Measurements from ENCODE around the gene UGT1A1. TPM values are rescaled to one million over a fixed set of nuclear protein-coding genes. Genes with fewer than 3 reads are reported as not detected.

Gene UGT1A1
- total and polyA plus RNA-seq, 2 donors (not counting 3 experiments of a cell fraction or from before 2014, with no cell fraction given), result not detected

DNA sequence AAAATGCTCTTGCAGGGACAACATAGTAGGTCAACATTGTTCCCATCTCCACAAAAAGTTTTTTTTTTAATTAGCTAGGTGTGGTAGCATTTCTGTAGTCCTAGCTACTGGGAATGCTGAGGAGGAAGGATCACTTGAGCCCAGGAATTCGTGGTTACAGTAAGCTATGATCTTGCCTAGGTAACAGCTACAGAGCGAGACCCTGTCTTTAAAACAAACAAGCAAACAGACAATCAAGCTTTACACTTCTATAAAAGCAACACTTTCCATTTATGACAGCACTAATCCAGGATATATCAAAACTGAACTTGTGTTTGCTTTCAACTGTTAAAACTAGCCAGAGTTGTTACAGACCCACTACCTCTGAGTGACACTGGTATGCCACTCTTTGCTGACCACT is 19.2 kb upstream of the UGT1A1 start:
- CTCF ChIA-PET, result no interaction called here

More for the DNA sequence above, 19.2 kb upstream of the UGT1A1 start:
- Histone ChIP-seq H3K79me2 (ENCODE audit: control insufficient read depth, insufficient read depth, low read length) (no peaks in the 10 kb centered on the region), H3K27me3 (ENCODE audit: control insufficient read depth in 2 of 2, insufficient read depth in 2 of 2, low read length in 2 of 2) (peaks cover 0 to 4% of the 10 kb centered on the region in 2 experiments), H3K9ac (replicated peaks; ENCODE audit: extremely low read depth, insufficient read depth, low read length) (no peak overlapping the region), H3K36me3 (ENCODE audit: control insufficient read depth in 2 of 2, extremely low read depth in 1 of 2, insufficient read depth in 2 of 2, low read length in 2 of 2) (no peaks in the 10 kb centered on the region), H3K27ac (ENCODE audit: insufficient read depth, low read depth, low read length) (no peak overlapping the region), H3K9me3 (replicated peaks; ENCODE audit: control insufficient read depth, insufficient read depth, low read length) (no peaks in the 10 kb centered on the region), H3K4me1 (ENCODE audit: control insufficient read depth, extremely low read depth, insufficient read depth, low read length) (no peaks in the 10 kb centered on the region), H3K4me3 (replicated peaks in 1 of 3; ENCODE audit: insufficient read depth in 1 of 3, low read depth in 1 of 3, low read length in 3 of 3) (no peak overlapping the region), H3K9me1 (replicated peaks; ENCODE audit: control insufficient read depth, extremely low read depth, insufficient read depth, low read length) (no peaks in the 10 kb centered on the region), H4K20me1 (replicated peaks; ENCODE audit: control insufficient read depth, extremely low read depth, insufficient read depth, low read length) (no peaks in the 10 kb centered on the region), H2AFZ (ENCODE audit: low read depth, low read length) (no peak overlapping the region), H3K4me2 (ENCODE audit: insufficient read depth, low read length) (no peak overlapping the region)
- POLR2A ChIA-PET, result no interaction called here
- no peak for TF ChIP-seq FOS (IDR thresholded peaks at IDR 0.05; ENCODE audit: borderline replicate concordance, insufficient read depth, low read length)
- TF ChIP-seq, protein P1, sequence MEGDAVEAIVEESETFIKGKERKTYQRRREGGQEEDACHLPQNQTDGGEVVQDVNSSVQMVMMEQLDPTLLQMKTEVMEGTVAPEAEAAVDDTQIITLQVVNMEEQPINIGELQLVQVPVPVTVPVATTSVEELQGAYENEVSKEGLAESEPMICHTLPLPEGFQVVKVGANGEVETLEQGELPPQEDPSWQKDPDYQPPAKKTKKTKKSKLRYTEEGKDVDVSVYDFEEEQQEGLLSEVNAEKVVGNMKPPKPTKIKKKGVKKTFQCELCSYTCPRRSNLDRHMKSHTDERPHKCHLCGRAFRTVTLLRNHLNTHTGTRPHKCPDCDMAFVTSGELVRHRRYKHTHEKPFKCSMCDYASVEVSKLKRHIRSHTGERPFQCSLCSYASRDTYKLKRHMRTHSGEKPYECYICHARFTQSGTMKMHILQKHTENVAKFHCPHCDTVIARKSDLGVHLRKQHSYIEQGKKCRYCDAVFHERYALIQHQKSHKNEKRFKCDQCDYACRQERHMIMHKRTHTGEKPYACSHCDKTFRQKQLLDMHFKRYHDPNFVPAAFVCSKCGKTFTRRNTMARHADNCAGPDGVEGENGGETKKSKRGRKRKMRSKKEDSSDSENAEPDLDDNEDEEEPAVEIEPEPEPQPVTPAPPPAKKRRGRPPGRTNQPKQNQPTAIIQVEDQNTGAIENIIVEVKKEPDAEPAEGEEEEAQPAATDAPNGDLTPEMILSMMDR (IDR thresholded peaks at IDR 0.05; ENCODE audit: extremely low read depth in 1 of 2, insufficient read depth in 1 of 2, low read depth in 1 of 2, low read length in 2 of 2), result no peak
- TF ChIP-seq, protein P2, sequence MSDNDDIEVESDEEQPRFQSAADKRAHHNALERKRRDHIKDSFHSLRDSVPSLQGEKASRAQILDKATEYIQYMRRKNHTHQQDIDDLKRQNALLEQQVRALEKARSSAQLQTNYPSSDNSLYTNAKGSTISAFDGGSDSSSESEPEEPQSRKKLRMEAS (IDR thresholded peaks at IDR 0.05; ENCODE audit: insufficient read depth, insufficient read length), result no peak
- no peak for TF ChIP-seq GATA2 (IDR thresholded peaks at IDR 0.05; ENCODE audit: insufficient read depth, insufficient read length, low read depth, low read length)
- no peak for TF ChIP-seq JUN (IDR thresholded peaks at IDR 0.05; ENCODE audit: borderline replicate concordance, insufficient read depth, insufficient read length, low read depth)
- no peak for TF ChIP-seq POLR2AphosphoS5 (IDR thresholded peaks at IDR 0.05; ENCODE audit: insufficient read depth, low read depth, low read length)
- no peak for TF ChIP-seq EZH2 (IDR thresholded peaks at IDR 0.05; ENCODE audit: borderline replicate concordance, low read depth, low read length, severe bottlenecking)
- no peak for TF ChIP-seq POLR2A (IDR thresholded peaks at IDR 0.05; ENCODE audit: low read depth, low read length)
- no peak for TF ChIP-seq MYC (IDR thresholded peaks at IDR 0.05; ENCODE audit: low read depth, low read length)
- BruUV-seq (replicated peaks), result no TSS peak
- FAIRE-seq (no peak), DNase-seq (ENCODE audit: low read depth, low spot score) (no peak)
- intact Hi-C loops (cut with micrococcal nuclease) (no loop called here), dilution Hi-C loops (cut with MboI; ENCODE audit: extremely low pct_ligation_motif_present, low sequenced_read_pairs) (no loop called here)

Measured in endothelial cell of umbilical vein (primary cell).